Colonic mucosa (tissue), 4 donors: ENCODE data around the gene TMEM186. TPM values are rescaled to one million over a fixed set of nuclear protein-coding genes. Genes with fewer than 3 reads are reported as not detected.
"Not testable (repeated sequence)": the region's sequence is repeated elsewhere in the genome, so short reads cannot be mapped to it uniquely, and the experiment has no call there.

Source experiments
- DNase-seq: peaks from one replicate; pipeline ENCODE4 v3.0.0-alpha.2; 2020
- H3K27ac ChIP-seq: fragments of 200-600 bp; one replicate; pipeline ENCODE4 v1.8.0; 2021
- H3K27me3 ChIP-seq: fragments of 200-600 bp; one replicate; pipeline ENCODE4 v1.8.0; 2021
- H3K36me3 ChIP-seq: fragments of 200-600 bp; one replicate; pipeline ENCODE4 v1.8.0; 2021
- H3K4me1 ChIP-seq: fragments of 200-600 bp; one replicate; pipeline ENCODE4 v1.8.0; 2021; ENCODE audit warnings: mild to moderate bottlenecking
- H3K4me3 ChIP-seq: fragments of 200-600 bp; one replicate; pipeline ENCODE4 v1.8.0; 2021
- H3K9ac ChIP-seq, 2 donors: one replicate each; pipeline ENCODE4 v1.7.0; 2013; ENCODE audit warnings: control low read depth in 2 of 2, low read depth in 2 of 2, low read length in 2 of 2
- H3K9me3 ChIP-seq: fragments of 200-600 bp; one replicate; pipeline ENCODE4 v1.8.0; 2021
- intact Hi-C: fragments of 100-400 bp; cut with DNase I; formaldehyde crosslinking; loops from one replicate; pipeline ENCODE4 v1.14.1; 2022
- total RNA-seq, 2 donors: library from RNA; stranded (reverse); fragmentation: NEBNext Ultra II Directional in 1 of 2; extraction: Animal tissue kit (Norgen Biotek cat#: 25700) in 1 of 2; gene quantifications; one replicate each; pipeline ENCODE4 v1.2.1, GENCODE V29; 2021
- TF ChIP-seq, protein P1 (sequence below): fragments of 200-600 bp; IDR thresholded peaks from one replicate; pipeline ENCODE4 v1.8.0; 2022; ENCODE audit warnings: antibody characterized with exemption, mild to moderate bottlenecking
- donor health status: healthy.
- donor health status: DM: no; HTN: no; CAD: no.
- donor health status: DM: no; HTN: no; CAD: no.

The TMEM186 gene
- total RNA-seq, 2 donors from 2014 or later = 11.9 to 20.3 TPM

DNA sequence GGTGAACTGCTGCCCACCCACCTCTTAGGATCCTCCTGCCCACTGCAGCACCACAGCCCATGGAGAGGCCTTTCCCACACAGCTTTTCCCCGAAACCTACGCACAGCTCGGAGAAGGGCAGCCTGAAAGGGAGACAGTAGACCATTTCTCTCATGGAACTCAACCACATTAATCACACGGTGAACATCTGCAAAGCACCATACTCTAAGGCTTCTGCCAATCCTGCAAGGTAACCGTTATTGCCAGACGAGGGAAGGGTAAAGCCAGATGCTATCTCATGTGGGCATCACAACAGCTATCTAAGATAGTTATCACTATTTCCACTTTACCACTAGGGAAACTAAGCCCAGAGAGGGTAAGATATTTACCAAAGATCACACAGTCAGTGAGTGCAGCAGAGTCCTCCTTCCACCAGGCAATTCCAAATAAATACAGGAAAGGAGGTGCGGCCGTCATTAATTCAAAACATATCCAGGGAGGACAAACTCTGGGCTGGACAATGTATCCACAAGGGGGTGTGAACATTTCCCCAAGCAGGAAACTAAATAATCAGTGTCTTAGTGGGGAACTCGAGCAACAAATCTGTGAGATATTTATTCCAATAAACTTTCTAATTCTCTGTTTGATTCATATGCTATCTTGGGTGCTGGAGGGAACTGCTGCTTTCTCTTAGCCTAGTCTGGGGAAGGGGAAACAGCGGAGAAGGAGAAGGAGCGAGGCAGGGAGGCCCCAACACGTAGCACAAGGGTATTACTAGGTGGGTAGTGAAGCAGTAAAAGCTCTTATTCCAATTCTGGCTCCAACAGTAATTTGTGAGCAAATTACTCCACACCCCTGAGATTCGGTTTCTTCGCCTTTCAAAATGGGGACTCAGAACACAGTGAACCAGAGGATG lies 723 bp downstream of the TMEM186 start:
- Histone ChIP-seq H3K4me1 (peaks cover 14% of the 10 kb centered on the region), H3K9me3 (no peaks in the 10 kb centered on the region), H3K36me3 (no peaks in the 10 kb centered on the region), H3K4me3 (peak overlapping the region; percentile 90), H3K27ac (peak overlapping the region; percentile 77), H3K27me3 (no peaks in the 10 kb centered on the region), H3K9ac (peak overlapping the region; percentile 28 to 77)
- no peak for DNase-seq
- TF ChIP-seq, protein P1, sequence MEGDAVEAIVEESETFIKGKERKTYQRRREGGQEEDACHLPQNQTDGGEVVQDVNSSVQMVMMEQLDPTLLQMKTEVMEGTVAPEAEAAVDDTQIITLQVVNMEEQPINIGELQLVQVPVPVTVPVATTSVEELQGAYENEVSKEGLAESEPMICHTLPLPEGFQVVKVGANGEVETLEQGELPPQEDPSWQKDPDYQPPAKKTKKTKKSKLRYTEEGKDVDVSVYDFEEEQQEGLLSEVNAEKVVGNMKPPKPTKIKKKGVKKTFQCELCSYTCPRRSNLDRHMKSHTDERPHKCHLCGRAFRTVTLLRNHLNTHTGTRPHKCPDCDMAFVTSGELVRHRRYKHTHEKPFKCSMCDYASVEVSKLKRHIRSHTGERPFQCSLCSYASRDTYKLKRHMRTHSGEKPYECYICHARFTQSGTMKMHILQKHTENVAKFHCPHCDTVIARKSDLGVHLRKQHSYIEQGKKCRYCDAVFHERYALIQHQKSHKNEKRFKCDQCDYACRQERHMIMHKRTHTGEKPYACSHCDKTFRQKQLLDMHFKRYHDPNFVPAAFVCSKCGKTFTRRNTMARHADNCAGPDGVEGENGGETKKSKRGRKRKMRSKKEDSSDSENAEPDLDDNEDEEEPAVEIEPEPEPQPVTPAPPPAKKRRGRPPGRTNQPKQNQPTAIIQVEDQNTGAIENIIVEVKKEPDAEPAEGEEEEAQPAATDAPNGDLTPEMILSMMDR = no peak
- intact Hi-C loops = loop anchor here (5.0 kb wide), 2 partner anchors 86 to 229 kb away; partner anchors contain the start of gene LITAFD

GRCh38 chr16:8795818-8796217 lies 1.6 kb downstream of the TMEM186 start:
- intact Hi-C loops = loop anchor here (5.0 kb wide), 2 partner anchors 86 to 229 kb away; partner anchors contain the start of gene LITAFD
- DNase-seq = no peak
- TF ChIP-seq, protein P1 = no peak
- Histone ChIP-seq H3K36me3 (no peaks in the 10 kb centered on the region), H3K27ac (no peak overlapping the region), H3K4me3 (no peak overlapping the region), H3K9ac (no peak overlapping the region), H3K9me3 (no peaks in the 10 kb centered on the region), H3K27me3 (no peaks in the 10 kb centered on the region), H3K4me1 (peaks cover 10% of the 10 kb centered on the region)

- no peak for DNase-seq
- no peak overlapping the region for H3K9ac ChIP-seq
- H3K9me3 ChIP-seq = no peaks in the 10 kb centered on the region
- H3K27me3 ChIP-seq = no peaks in the 10 kb centered on the region
- H3K27ac ChIP-seq = no peak overlapping the region
- TF ChIP-seq, protein P1 = no peak
- peaks cover 9% of the 10 kb centered on the region for H3K4me1 ChIP-seq
- H3K36me3 ChIP-seq = no peaks in the 10 kb centered on the region
- intact Hi-C loops = loop anchor here (5.0 kb wide), 2 partner anchors 87 to 228 kb away; partner anchors contain the start of gene LITAFD
- H3K4me3 ChIP-seq = no peak overlapping the region
Observed at GRCh38 chr16:8795091-8795490, 2.3 kb downstream of the TMEM186 start.

DNA sequence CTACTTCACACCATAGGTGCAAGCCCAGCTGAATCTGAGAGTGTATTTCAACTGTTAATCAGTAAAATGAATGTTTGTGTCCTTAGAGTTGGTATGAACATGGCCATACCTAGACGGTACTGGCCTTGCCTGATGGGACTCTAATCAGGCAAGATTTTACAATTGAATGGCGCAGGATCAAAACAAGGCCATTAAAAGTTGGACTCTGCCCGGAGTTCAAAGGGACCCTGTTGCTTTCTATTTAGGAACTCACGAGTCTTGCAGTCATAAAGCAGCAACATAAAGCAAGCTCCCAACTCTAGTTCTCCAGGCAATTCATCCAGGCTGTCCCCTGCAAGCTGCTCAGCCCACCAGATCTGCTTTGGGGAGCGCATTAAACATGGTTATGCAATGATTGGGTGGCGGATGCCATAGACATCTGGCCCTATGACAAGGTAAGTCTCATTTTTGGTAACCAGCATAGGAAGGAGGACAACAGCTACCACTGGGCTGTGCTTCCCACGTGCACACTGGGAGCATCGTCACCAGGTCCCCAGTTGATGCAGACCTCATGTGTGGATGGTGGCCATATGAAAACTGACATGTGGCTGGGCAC lies 8.8 kb downstream of the TMEM186 start:
- peak; percentile 68 for DNase-seq
- H3K9me3 ChIP-seq = no peaks in the 10 kb centered on the region
- no peak overlapping the region for H3K4me3 ChIP-seq
- intact Hi-C loops = no loop called here
- TF ChIP-seq, protein P1 = no peak
- H3K36me3 ChIP-seq = no peaks in the 10 kb centered on the region
- H3K27ac ChIP-seq = peak overlapping the region; percentile 51
- no peaks in the 10 kb centered on the region for H3K27me3 ChIP-seq
- H3K4me1 ChIP-seq = peaks cover 3% of the 10 kb centered on the region
- peak overlapping the region in 1 of 2 donors; percentile 48 for H3K9ac ChIP-seq

DNA sequence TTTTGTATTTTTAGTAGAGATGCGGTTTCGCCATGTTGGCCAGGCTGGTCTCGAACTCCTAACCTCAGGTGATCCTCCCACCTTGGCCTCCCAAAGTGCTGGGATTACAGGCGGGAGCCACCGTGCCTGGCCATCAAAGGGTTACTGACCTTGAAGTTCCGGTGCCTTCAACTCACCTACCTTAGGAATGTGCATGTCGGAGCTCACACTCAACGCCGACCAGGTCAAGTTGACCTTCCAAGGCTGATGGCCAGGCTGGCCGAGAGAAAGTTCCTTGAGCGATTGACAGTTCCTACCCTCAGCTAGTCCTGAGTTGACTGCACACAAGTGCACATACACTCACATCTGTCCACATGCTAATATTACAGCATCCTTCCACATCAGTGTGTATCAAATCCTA lies 11.1 kb downstream of the TMEM186 start:
- DNase-seq, H3K36me3 ChIP-seq, H3K9ac ChIP-seq, H3K4me3 ChIP-seq, H3K27me3 ChIP-seq, H3K27ac ChIP-seq, intact Hi-C loops, H3K4me1 ChIP-seq, H3K9me3 ChIP-seq: not testable (repeated sequence)
